ENCODE measurements around the gene LMTK3. TPM values are rescaled to one million over a fixed set of nuclear protein-coding genes. Genes with fewer than 3 reads are reported as not detected.
"Not testable (repeated sequence)": the region's sequence is repeated elsewhere in the genome, so short reads cannot be mapped to it uniquely, and the experiment has no call there.

Gene LMTK3
- total RNA-seq, 2 donors from 2014 or later = 0.40 to 1.3 TPM

DNA sequence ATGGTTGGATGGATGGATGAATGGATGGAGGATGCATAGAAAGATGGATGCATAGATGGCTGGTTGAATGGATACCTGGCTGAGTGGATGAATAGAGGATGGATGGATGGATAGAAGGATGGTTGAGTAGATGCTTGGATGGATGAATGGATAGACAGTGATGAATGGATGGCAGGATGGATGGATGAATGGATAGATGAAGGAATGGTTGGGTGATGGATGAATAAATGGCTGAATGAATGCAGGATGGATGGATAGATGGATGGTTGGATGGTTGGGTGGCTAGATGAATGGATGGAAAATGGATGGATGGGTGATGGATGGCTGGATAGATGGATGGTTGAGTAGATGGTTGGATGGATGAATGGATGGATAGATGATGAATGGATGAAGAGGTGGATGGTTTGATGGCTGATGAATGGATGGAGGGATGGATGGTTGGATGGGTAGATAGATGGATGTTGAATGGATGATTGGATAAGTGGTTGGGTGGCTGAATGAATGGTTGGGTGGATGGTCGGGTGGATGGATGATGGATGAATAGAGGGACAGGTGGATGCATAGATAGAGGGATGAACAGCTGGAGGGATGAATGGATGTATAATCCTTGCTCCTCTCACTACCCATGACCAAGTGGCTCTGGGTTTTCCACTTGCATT lies 36.7 kb upstream of the LMTK3 start:
- Mint-ChIP-seq H3K27me3 (no peaks in the 10 kb centered on the region), H3K9me3 (no peaks in the 10 kb centered on the region), H3K36me3 (no peaks in the 10 kb centered on the region), H3K4me3 (no peak overlapping the region), H3K4me1 (ENCODE audit: low read depth in 2 of 2) (no peaks in the 10 kb centered on the region), H3K27ac (no peak overlapping the region)
- ATAC-seq (no peak), DNase-seq (ENCODE audit: low spot score) (no peak)

DNA sequence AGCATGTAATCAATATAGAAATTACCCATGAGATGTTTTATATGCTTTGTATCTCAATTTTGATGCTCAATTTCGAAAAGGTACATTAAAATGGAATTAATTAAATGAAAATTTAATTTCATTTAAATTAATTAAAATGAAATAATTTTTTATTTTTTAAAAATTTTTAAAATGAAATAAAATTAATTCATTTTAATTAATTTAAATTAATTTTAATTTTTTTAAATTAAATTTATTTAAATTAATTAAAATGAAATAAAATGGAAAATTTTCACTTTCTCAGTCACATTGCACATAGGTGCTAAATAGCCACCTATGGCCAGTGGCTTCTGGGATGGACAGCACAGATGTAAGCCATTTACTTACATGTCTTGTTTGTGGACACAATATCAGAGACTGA lies 36.1 kb upstream of the LMTK3 start:
- no peaks in the 10 kb centered on the region for H3K4me1 Mint-ChIP-seq (ENCODE audit: low read depth in 2 of 2)
- no peaks in the 10 kb centered on the region for H3K27me3 Mint-ChIP-seq
- no peak for ATAC-seq
- H3K36me3 Mint-ChIP-seq = no peaks in the 10 kb centered on the region
- H3K4me3 Mint-ChIP-seq = no peak overlapping the region
- no peak for DNase-seq (ENCODE audit: low spot score)
- H3K9me3 Mint-ChIP-seq = no peaks in the 10 kb centered on the region
- H3K27ac Mint-ChIP-seq = no peak overlapping the region

GRCh38 chr19:48544856-48545750 lies 33.5 kb upstream of the LMTK3 start:
- Mint-ChIP-seq H3K4me3 (no peak overlapping the region), H3K27ac (no peak overlapping the region), H3K9me3 (no peaks in the 10 kb centered on the region), H3K27me3 (no peaks in the 10 kb centered on the region), H3K4me1 (ENCODE audit: low read depth in 2 of 2) (no peaks in the 10 kb centered on the region), H3K36me3 (no peaks in the 10 kb centered on the region)
- ATAC-seq (no peak), DNase-seq (ENCODE audit: low spot score) (no peak)

GRCh38 chr19:48543121-48543710 lies 31.6 kb upstream of the LMTK3 start:
- Mint-ChIP-seq H3K4me1 (ENCODE audit: low read depth in 2 of 2) (no peaks in the 10 kb centered on the region), H3K9me3 (no peaks in the 10 kb centered on the region), H3K4me3 (no peak overlapping the region), H3K27me3 (no peaks in the 10 kb centered on the region), H3K27ac (no peak overlapping the region), H3K36me3 (no peaks in the 10 kb centered on the region)
- peak; percentile 24 to 32 for ATAC-seq
- DNase-seq (ENCODE audit: low spot score) = no peak

DNA sequence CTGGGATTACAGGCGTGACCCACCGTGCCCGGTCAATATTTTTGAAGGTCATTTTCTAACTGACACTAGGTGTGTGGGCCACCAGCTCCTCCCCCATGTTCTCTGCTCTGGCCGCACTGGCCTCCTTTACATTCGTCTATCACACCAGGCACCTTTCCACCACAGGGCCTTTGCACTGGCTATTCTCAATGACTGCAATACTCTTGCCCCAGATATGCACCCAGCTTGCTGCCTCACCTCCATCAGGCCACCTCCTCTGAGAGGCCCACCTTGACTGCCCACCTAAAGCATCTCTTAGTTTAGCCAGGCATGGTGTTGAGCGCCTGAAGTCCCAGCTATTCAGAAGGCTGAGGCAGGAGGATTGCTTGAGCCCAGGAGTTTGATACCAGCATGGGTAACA lies 30.2 kb upstream of the LMTK3 start:
- DNase-seq (ENCODE audit: low spot score) (no peak), ATAC-seq (no peak)
- no peak overlapping the region for H3K4me3 Mint-ChIP-seq
- no peaks in the 10 kb centered on the region for H3K36me3 Mint-ChIP-seq
- no peaks in the 10 kb centered on the region for H3K4me1 Mint-ChIP-seq (ENCODE audit: low read depth in 2 of 2)
- no peak overlapping the region for H3K27ac Mint-ChIP-seq
- H3K27me3 Mint-ChIP-seq = no peaks in the 10 kb centered on the region
- no peaks in the 10 kb centered on the region for H3K9me3 Mint-ChIP-seq

DNA sequence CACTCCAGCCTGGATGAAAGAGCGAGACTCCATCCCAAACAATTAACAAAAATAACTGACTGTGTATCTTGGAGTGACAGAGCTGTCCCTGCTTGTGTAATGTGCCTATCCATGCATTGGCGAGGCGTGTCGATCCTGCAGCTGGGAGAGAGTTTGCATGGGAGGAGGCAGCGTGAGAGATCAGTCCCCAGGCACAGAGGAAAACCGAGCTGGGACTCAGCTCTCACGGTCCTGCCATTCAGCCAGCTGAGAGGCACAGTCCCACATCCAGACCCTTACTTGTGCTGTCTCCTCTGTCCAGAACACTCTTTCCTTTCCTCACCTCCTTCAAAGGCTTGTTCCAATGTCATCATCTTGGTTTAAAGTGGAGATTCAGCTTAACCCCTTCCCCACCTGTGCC lies 28.5 kb upstream of the LMTK3 start:
- no peak for ATAC-seq
- H3K9me3 Mint-ChIP-seq = no peaks in the 10 kb centered on the region
- no peaks in the 10 kb centered on the region for H3K36me3 Mint-ChIP-seq
- no peaks in the 10 kb centered on the region for H3K27me3 Mint-ChIP-seq
- DNase-seq (ENCODE audit: low spot score) = no peak
- H3K4me1 Mint-ChIP-seq (ENCODE audit: low read depth in 2 of 2) = no peaks in the 10 kb centered on the region
- no peak overlapping the region for H3K27ac Mint-ChIP-seq
- H3K4me3 Mint-ChIP-seq = no peak overlapping the region

DNA sequence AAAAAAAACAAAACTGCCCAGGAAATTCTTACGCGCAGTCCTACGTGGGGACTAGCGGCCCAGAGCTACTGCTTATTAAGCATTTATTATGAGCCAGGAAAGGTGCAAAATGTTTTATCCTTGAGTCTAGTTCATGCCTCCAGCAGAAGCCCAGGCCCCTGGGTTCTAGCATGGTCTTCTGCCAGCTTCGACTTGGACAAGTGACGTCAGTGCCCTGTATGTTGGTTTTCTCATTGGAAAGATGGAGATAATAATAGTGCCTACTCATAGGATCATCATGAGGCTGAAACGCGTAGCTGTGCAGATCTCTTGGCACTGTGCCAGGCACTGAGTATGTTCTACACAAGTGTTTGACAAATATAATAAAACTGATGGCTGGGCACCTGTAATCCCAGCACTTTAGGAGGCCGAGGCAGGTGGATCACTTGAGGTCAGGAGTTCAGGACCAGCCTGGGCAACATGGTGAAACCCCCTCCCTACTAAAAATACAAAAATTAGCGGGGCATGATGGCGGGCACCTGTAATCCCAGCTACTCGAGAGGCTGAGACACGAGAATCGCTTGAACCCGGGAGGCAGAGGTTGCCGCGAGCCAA lies 28.0 kb upstream of the LMTK3 start:
- Mint-ChIP-seq H3K27ac (no peak overlapping the region), H3K4me1 (ENCODE audit: low read depth in 2 of 2) (no peaks in the 10 kb centered on the region), H3K9me3 (no peaks in the 10 kb centered on the region), H3K36me3 (no peaks in the 10 kb centered on the region), H3K27me3 (no peaks in the 10 kb centered on the region), H3K4me3 (no peak overlapping the region)
- no peak for DNase-seq (ENCODE audit: low spot score)
- ATAC-seq = no peak

GRCh38 chr19:48538057-48538456 lies 26.4 kb upstream of the LMTK3 start:
- H3K36me3 Mint-ChIP-seq; ATAC-seq; H3K27ac Mint-ChIP-seq; DNase-seq (ENCODE audit: low spot score); H3K9me3 Mint-ChIP-seq; H3K27me3 Mint-ChIP-seq; H3K4me1 Mint-ChIP-seq (ENCODE audit: low read depth in 2 of 2); H3K4me3 Mint-ChIP-seq: not testable (repeated sequence)

DNA sequence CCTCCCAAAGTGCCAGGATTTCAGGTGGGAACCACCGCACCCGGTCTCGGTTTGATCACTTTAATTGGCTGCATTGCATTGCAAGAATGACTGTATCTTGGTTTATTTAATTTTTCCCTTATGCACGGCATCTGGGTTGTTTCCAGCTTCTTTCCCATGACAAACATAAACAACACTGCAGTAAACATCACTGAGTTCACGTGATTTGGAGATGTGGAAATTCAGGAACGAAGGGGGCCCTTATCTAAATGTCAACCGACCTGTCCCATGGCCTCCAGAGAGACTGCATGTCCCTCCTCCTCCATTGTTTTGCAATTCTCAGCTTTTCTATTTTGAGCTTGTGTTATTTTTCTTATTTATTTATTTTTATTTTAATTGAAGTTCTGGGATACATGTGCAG lies 25.9 kb upstream of the LMTK3 start:
- Mint-ChIP-seq H3K4me3 (no peak overlapping the region), H3K4me1 (ENCODE audit: low read depth in 2 of 2) (no peaks in the 10 kb centered on the region), H3K9me3 (no peaks in the 10 kb centered on the region), H3K36me3 (no peaks in the 10 kb centered on the region), H3K27me3 (peaks cover 0 to under 1% of the 10 kb centered on the region in 2 donors), H3K27ac (no peak overlapping the region)
- no peak for DNase-seq (ENCODE audit: low spot score)
- ATAC-seq = no peak

DNA sequence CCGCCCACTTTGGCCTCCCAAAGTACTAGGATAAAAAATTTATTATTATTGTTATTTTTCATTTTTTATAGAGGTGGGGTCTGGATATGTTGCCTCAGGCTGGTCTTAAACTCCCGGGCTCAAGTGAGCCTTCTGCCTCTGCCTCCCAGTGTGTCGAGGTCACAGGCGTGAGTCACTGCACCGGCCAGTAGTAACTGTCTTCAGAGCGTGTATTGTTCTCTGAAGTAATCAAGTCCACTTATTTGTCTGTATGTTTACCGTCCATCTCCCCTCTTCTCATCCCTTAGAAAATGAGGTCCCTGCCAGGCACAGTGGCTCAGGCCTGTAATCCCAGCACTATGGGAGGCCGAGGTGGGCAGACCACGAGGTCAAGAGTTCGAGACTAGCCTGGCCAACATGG lies 22.1 kb upstream of the LMTK3 start:
- no peak for ATAC-seq
- DNase-seq (ENCODE audit: low spot score) = no peak
- Mint-ChIP-seq H3K4me1 (ENCODE audit: low read depth in 2 of 2) (no peaks in the 10 kb centered on the region), H3K27me3 (peaks cover 8% of the 10 kb centered on the region in 2 donors), H3K4me3 (no peak overlapping the region), H3K9me3 (no peaks in the 10 kb centered on the region), H3K36me3 (no peaks in the 10 kb centered on the region), H3K27ac (no peak overlapping the region)

DNA sequence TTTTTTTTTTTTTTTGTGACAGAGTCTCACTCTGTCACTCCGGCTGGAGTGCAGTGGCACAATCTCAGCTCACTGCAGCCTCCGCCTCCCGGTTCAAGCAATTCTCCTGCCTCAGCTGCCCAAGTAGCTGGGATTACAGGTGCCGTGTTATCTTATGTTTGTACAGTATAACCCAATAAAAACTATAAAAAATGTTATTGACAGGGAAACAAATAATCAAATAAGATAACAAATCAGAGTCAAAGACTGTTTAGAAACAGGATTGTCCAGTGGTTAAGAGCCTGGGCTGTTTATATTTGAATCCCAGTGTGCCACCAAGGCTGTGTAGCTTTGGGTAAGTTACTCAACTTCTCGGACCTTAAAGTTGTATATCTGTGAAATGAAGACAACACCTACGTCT lies 19.1 kb upstream of the LMTK3 start:
- no peaks in the 10 kb centered on the region for H3K36me3 Mint-ChIP-seq
- no peak overlapping the region for H3K27ac Mint-ChIP-seq
- H3K9me3 Mint-ChIP-seq = no peaks in the 10 kb centered on the region
- peaks cover 8% of the 10 kb centered on the region in 2 donors for H3K27me3 Mint-ChIP-seq
- H3K4me3 Mint-ChIP-seq = no peak overlapping the region
- DNase-seq (ENCODE audit: low spot score) (no peak), ATAC-seq (no peak)
- H3K4me1 Mint-ChIP-seq (ENCODE audit: low read depth in 2 of 2) = no peaks in the 10 kb centered on the region

DNA sequence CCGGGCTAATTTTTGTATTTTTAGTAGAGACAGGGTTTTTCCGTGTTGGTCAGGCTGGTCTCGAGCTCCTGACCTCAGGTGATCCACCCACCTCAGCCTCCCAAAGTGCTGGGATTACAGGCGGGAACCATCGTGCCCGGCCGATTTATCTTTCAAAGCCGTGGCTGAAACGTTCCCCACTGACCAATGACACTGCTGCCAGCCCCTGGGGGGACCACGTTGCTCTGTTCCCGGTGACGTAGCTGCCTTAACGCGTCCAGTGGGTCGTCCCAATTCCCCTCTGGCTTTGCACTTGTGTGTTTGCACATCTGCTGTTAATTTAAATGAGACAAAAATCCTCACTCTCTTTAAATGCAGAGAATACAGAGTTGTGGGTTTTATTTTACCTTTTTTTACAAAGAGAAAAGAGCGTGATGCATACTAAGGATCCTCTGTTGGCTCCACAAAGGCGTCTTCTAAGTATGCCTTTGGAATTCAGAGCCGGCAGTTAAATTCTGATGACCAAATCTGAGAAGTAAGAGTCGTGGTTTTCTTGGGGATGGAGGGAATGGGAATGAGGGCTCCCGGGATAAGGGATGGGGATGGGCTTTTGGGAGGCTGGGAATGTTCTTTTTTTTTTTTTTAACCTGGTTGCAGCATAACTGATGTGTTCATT lies 18.6 kb upstream of the LMTK3 start:
- H3K4me1 Mint-ChIP-seq (ENCODE audit: low read depth in 2 of 2) = no peaks in the 10 kb centered on the region
- H3K9me3 Mint-ChIP-seq = no peaks in the 10 kb centered on the region
- H3K27me3 Mint-ChIP-seq = peaks cover 8% of the 10 kb centered on the region in 2 donors
- H3K36me3 Mint-ChIP-seq = no peaks in the 10 kb centered on the region
- no peak overlapping the region for H3K4me3 Mint-ChIP-seq
- ATAC-seq (no peak), DNase-seq (ENCODE audit: low spot score) (no peak)
- H3K27ac Mint-ChIP-seq = no peak overlapping the region

DNA sequence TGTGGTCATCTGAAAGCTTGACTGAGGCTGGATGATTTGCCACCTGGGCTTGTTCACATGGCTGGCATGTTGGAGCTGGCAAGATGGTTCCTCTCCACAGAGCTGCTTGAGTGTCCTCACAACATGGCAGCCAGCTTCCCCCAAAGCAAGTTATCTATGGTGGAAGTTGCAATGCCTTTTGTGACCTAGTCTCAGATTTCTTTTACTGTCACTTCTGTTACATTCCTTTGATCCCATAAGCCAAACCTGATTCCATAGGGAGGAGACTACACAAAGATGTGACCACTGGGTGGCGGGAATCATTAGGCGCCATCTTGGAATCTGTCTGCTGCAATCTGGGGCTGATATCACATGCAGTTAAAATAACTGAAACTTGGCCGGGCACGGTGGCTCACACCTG lies 17.5 kb upstream of the LMTK3 start:
- Mint-ChIP-seq H3K4me3 (no peak overlapping the region), H3K9me3 (peaks cover 2% of the 10 kb centered on the region), H3K4me1 (ENCODE audit: low read depth in 2 of 2) (no peaks in the 10 kb centered on the region), H3K27ac (no peak overlapping the region), H3K27me3 (peaks cover 10 to 11% of the 10 kb centered on the region in 2 donors), H3K36me3 (peaks cover 2% of the 10 kb centered on the region)
- no peak for DNase-seq (ENCODE audit: low spot score)
- ATAC-seq = no peak

Measured in natural killer cell treated with Interleukin-12 subunit alpha and Interleukin-12 subunit beta and Interleukin-15 and Interleukin-18, amount 100 ng/mL, for 72 hours (primary cell).